ENCODE data around the gene HSD3B2.

Gene HSD3B2

GRCh38 chr1:119466445-119466844 lies 51.5 kb downstream of the HSD3B2 start:
- DNase-seq: no peak

GRCh38 chr1:119467219-119467618 lies 52.3 kb downstream of the HSD3B2 start:
- no peak for DNase-seq

GRCh38 chr1:119467857-119468668 lies 53.1 kb downstream of the HSD3B2 start:
- DNase-seq: no peak

- DNase-seq: no peak
Observed at GRCh38 chr1:119469741-119470140, 54.8 kb downstream of the HSD3B2 start.

- no peak for DNase-seq
Observed at GRCh38 chr1:119470377-119470776, 55.4 kb downstream of the HSD3B2 start.

- DNase-seq: no peak
Observed at GRCh38 chr1:119470958-119471357, 56.0 kb downstream of the HSD3B2 start.

GRCh38 chr1:119471566-119471965 lies 56.6 kb downstream of the HSD3B2 start:
- no peak for DNase-seq

- DNase-seq: no peak
Observed at GRCh38 chr1:119472080-119472818, 57.3 kb downstream of the HSD3B2 start.
